ENCODE data around the gene ENTREP3.

ENTREP3 gene

GRCh38 chr1:155277902-155278688 lies 22.8 kb upstream of the ENTREP3 start:
- no peak for FAIRE-seq

DNA sequence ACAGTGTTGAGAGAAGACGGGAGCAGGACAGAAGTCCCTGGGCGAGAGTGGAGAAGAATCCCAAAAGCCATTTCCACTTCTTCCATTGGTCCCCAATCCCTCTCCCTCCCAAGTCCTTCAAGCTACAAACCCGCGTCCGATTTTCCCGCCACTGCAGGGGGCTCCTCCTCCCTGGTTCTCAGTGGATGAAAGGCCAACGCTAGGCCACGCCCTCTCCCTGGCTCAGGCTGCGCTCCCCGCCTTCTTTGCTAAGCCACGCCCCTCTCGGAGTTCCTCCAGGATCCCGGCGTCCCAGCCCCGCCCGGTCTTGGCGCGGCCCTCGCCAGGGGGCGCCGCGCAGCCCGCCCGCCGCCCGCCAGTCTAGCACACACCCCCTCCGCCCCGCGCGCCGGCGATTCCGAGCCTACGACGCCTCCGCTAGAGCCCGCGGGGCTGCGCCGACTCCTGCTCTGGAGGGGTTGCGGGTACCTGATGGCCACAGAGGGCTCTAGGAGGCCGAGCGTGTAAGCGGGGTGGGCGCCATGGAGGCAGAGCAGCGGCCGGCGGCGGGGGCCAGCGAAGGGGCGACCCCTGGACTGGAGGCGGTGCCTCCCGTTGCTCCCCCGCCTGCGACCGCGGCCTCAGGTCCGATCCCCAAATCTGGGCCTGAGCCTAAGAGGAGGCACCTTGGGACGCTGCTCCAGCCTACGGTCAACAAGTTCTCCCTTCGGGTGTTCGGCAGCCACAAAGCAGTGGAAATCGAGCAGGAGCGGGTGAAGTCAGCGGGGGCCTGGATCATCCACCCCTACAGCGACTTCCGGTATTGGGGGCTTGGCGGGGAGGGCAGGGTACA lies 22.0 kb upstream of the ENTREP3 start, which contains the start of gene HCN3:
TSS of gene HCN3 (plus strand) at position 394 of the 832 bp plus-strand sequence. CDS start at position 522, 128 bp downstream.
- FAIRE-seq = peak; percentile 74

GRCh38 chr1:155273343-155274245 lies 18.3 kb upstream of the ENTREP3 start, which contains the start of gene CLK2:
CLK2 (minus strand) TSS chr1:155273504; CDS start chr1:155270977, 2,527 bp downstream.
- FAIRE-seq = peak; percentile 92

- no peak for FAIRE-seq
Measured at GRCh38 chr1:155272466-155273342, 17.4 kb upstream of the ENTREP3 start.

DNA sequence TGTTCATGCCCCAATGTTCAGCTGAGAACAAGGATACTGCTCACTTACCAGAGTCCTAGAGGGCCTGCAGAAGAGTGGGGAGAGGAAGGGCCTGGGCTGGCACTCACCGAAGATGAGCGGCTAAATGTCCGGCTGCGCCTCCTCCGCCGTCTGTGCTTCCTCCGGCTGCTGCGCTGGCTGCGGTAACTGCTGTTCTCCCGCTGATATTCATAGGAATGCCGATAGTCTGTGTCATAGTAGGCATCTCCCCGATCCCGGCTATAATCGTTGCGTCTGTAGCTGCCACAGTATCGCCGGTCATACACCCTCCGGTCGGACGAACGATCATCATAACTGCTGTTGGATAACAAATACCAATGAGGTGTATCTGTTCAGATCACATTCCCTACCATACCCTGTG lies 14.1 kb upstream of the ENTREP3 start:
- FAIRE-seq = no peak

DNA sequence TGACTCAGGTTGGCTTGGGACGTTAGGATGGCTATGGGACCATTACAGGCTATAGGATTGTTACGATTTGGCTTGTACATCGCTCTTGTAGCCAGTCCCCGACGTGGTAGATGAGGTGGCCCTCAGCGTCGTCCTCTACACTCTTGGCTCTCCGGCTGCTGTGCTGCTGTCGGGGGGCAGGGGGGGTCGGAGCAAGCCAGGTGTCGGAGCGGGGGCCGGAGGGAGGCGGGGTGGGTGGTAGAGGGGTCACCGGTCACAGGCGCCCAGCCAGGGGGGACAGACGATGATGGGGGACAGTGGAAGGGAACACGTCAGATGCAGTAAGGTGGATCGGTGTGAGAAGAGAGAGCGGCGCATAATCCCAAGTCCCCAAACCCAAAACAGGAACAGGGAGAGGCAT lies 13.3 kb upstream of the ENTREP3 start:
- no peak for FAIRE-seq

DNA sequence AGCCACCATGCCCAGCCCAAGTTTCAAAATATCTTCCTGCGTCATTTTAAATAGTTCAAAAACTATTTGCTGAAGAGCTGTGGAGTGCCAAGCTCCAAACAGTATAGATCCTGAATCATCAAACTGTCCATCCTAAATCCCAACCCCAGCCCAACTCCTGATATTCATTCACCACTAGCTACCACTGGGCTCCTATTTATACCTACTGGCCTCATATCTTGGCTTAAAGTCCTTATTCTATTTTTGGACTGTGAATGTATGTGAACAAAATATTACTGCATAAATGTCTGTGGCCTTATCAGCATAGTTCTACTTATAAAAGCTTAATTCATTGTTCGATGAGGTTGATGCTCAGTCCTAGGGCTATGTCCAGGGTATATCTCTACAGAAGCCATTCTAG lies 12.1 kb upstream of the ENTREP3 start:
- no peak for FAIRE-seq

- FAIRE-seq = no peak
Measured at GRCh38 chr1:155266553-155266952, 11.3 kb upstream of the ENTREP3 start.

- no peak for FAIRE-seq
Measured at GRCh38 chr1:155263067-155263466, 7.8 kb upstream of the ENTREP3 start.

GRCh38 chr1:155261852-155262673 lies 6.8 kb upstream of the ENTREP3 start, which contains the start of gene SCAMP3:
SCAMP3 (minus strand) TSS chr1:155262360; CDS start chr1:155262151, 209 bp downstream.
- FAIRE-seq = peak; percentile 98

DNA sequence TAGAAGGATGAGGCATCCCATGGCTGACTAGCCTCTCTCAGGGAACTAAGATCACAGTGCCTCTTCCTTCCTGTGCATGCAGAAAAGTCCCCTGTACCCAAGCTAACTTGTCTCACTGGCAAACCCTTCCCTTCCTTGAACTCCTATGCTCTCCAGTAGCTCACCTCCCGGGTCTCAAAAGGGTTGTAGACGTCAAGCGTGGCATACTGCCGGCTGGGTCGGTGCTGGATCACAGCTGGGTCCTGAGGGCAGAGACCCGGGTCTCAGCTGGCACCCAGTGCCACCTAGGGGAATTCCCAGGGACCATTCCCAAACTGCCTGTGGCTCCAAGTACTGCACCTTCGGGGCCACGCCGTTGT lies 6.2 kb upstream of the ENTREP3 start:
- FAIRE-seq = no peak

DNA sequence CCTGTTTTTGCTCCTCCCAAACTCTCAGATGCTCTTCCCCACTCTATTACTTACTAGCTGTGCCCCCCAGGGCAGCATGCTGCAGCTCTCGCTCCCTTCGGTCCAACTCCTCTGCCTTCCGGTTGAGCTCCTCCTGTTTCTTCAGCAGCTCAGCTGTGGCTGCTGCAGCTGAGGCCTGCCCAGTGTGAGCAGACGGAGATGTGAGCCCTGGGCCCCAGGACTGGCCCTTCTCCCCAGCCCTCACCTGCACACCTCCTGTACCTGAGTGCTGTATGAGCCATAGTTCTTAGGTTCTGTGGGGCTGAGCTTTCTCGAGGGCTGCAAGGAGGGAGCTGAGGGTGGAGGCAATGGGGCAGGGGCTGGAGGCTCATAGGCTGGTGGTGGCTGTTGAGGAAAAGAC lies 5.0 kb upstream of the ENTREP3 start:
- no peak for FAIRE-seq

GRCh38 chr1:155256058-155256852 lies 972 bp upstream of the ENTREP3 start:
- no peak for FAIRE-seq

DNA sequence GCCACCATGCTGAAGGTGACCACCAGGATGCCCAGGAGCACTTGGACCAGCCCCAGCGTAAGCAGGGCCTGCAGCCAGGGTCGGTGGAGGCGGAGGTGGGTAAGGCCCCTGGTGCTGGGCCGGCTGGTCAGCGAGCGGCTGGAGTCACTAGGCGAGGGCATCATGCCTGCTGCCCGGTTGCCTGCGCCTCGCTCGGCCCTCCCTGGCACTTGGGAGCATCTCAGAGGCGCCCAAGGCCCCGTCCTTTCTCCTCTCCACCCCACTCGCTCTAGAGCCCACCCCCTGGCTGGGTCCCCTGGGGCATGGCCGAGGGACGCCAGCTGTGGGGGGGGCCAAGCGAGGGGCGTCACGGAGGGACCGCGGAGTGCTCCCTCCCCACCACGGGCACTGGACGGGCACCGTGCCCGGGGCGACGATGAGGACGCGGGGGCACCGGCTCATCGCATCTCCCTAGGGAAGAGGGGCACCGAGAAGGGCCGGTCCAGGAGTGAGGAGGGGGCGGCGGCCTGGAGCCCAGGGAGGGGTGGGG lies 505 bp downstream of the ENTREP3 start:
- FAIRE-seq = no peak

DNA sequence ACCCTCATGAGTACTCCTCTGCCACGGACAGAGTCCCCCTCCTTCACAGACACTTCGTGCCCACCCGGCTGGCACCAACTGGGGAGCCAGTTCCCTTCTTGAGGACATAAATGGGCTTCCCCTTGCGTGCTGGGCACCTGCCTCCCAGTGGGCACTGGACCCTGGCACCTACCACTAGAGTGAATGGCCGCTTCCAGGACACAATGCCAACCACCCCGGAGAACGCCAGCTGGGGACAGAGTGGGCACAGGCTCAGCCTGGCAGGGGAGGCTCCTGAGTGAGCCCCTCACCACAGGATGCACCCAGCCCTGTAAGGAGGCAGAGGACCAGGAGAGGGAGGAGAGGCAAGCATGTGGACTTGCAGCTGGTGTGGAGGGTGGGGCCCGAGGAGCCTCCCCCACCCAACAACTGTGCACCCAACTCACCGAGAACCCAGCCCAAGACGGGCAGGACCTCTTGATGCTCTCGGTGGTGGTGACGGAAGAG lies 1.0 kb downstream of the ENTREP3 start:
- no peak for FAIRE-seq

GRCh38 chr1:155253797-155254196 lies 1.5 kb downstream of the ENTREP3 start:
- FAIRE-seq = no peak

DNA sequence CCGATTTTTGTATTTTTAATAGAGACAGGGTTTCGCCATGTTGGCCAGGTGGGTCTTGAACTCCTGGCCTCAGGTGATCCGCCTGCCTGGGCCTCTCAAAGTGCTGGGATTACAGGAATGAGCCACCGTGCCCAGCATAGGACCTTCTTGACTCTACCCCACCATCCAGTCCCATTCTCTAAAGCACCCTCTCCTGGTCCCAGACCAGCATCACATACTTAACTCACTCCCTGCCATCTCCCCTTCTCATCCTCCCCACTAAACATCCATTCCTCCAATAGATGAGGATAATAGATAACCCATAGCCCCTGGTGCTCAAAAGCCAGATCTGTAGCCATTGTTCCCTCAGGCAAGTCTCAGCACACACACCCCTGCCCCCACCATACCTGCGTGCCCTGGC lies 2.1 kb downstream of the ENTREP3 start:
- no peak for FAIRE-seq

GRCh38 chr1:155251566-155251965 lies 3.7 kb downstream of the ENTREP3 start:
- FAIRE-seq = no peak

All from TTC549 (cell line).